WI38 (cell line): Measurements from ENCODE around the gene SPATA7.
"Not testable (repeated sequence)": the region's sequence is repeated elsewhere in the genome, so short reads cannot be mapped to it uniquely, and the experiment has no call there.

Experiments
- H3K4me3 ChIP-seq: 2 replicates; pipeline ENCODE4 v1.5.1; 2011; ENCODE audit warnings: low read depth, mild to moderate bottlenecking, control low read depth, low read length
- CTCF ChIP-seq: IDR thresholded peaks from 2 replicates; pipeline ENCODE4 v1.5.1; 2012; ENCODE audit warnings: low read depth, mild to moderate bottlenecking, control low read depth, low read length

Gene SPATA7

GRCh38 chr14:88380405-88380804, 5.1 kb upstream of the SPATA7 start:
- TF ChIP-seq CTCF, result no peak
- H3K4me3 ChIP-seq, result no peak overlapping the region

- H3K4me3 ChIP-seq, result not testable (repeated sequence)
Observed at GRCh38 chr14:88381634-88382033, 3.8 kb upstream of the SPATA7 start.

GRCh38 chr14:88384718-88385117, 739 bp upstream of the SPATA7 start:
- peak overlapping the region; percentile 93 for H3K4me3 ChIP-seq
- TF ChIP-seq CTCF, result no peak

GRCh38 chr14:88386256-88386794, 868 bp downstream of the SPATA7 start:
- peak overlapping the region; percentile 93 for H3K4me3 ChIP-seq
- TF ChIP-seq CTCF, result no peak

GRCh38 chr14:88388741-88389282, 3.4 kb downstream of the SPATA7 start:
- TF ChIP-seq CTCF, result no peak
- H3K4me3 ChIP-seq, result no peak overlapping the region

GRCh38 chr14:88392609-88393008, 7.2 kb downstream of the SPATA7 start:
- H3K4me3 ChIP-seq, result no peak overlapping the region
- TF ChIP-seq CTCF, result no peak

GRCh38 chr14:88411039-88411438, 25.6 kb downstream of the SPATA7 start:
- no peak overlapping the region for H3K4me3 ChIP-seq

More at GRCh38 chr14:88411039-88411438, 25.6 kb downstream of the SPATA7 start:
- no peak for TF ChIP-seq CTCF
